Sigmoid colon (tissue), 7 donors: Measurements from ENCODE around the gene GJC2. TPM values are rescaled to one million over a fixed set of nuclear protein-coding genes. Genes with fewer than 3 reads are reported as not detected.
A peak's percentile ranks its signal among the peaks of the same experiment; 100 is the strongest.

Experiments
- DNase-seq: peaks from one replicate; pipeline ENCODE4 v3.0.0-alpha.2; 2019
- H3K27ac ChIP-seq, 4 donors: fragments of 200-600 bp; sonication (generic); one replicate each; pipeline ENCODE4 v1.5.1; 2016 to 2019; ENCODE audit warnings: mild to moderate bottlenecking in 1 of 4
- H3K27me3 ChIP-seq, 3 donors: fragments of 200-600 bp; sonication (generic); one replicate each; pipeline ENCODE4 v1.5.1; 2019; ENCODE audit warnings: mild to moderate bottlenecking in 1 of 3
- H3K36me3 ChIP-seq, 4 donors: fragments of 200-600 bp; sonication (generic); one replicate each; pipeline ENCODE4 v1.5.1; 2016 to 2019
- H3K4me1 ChIP-seq, 4 donors: fragments of 200-600 bp; sonication (generic); one replicate each; pipeline ENCODE4 v1.5.1; 2017 to 2019
- H3K4me3 ChIP-seq, 4 donors: fragments of 200-600 bp; sonication (generic); one replicate each; pipeline ENCODE4 v1.5.1; 2017 to 2019; ENCODE audit warnings: mild to moderate bottlenecking in 2 of 4, moderate library complexity in 1 of 4
- H3K9me3 ChIP-seq, 4 donors: fragments of 200-600 bp in 3 of 4; sonication (generic) in 3 of 4; one replicate each; pipeline versions ENCODE4 v1.5.1 to v1.6.1; 2013 to 2019
- CTCF ChIP-seq, 4 experiments: fragments of 450-650 bp in 3 of 4; fragments of 200-600 bp in 1 of 4; IDR thresholded peaks; one replicate each; pipeline ENCODE4 v1.5.1; 2016 to 2019; ENCODE audit warnings: antibody characterized with exemption in 4 of 4, mild to moderate bottlenecking in 3 of 4, moderate library complexity in 2 of 4
- EP300 ChIP-seq, 4 donors: sonication (generic); formaldehyde crosslinking; IDR thresholded peaks; one replicate each; pipeline ENCODE4 v1.6.1; 2017; ENCODE audit warnings: antibody characterized with exemption in 4 of 4
- POLR2A ChIP-seq, 2 donors: fragments of 450-650 bp; IDR thresholded peaks; one replicate each; pipeline ENCODE4 v1.6.1; 2016; ENCODE audit warnings: antibody characterized with exemption in 2 of 2, mild to moderate bottlenecking in 2 of 2, moderate library complexity in 2 of 2
- POLR2AphosphoS5 ChIP-seq, 4 donors: sonication (generic); formaldehyde crosslinking; IDR thresholded peaks; one replicate each; pipeline ENCODE4 v1.6.1; 2017; ENCODE audit warnings: antibody characterized with exemption in 4 of 4
- WGBS, 2 donors: extraction: QIAGEN DNeasy Blood & Tissue Kit; methylation state at CpG; one replicate each; pipeline ENCODE4 v1.1.7; 2013; 5-methylcytosine and 5-hydroxymethylcytosine counted together
- intact Hi-C: fragments of 100-400 bp; cut with DNase I; formaldehyde crosslinking; loops from one replicate; pipeline ENCODE4 v1.15.1; 2023
- polyA plus RNA-seq, 3 donors: library from polyadenylated mRNA; stranded (reverse); fragments of 200-250 nt; gene quantifications; one replicate each; pipeline ENCODE4 v1.2.3, GENCODE V29; 2013
- total RNA-seq, 4 donors: library from RNA; depleted of rRNA; stranded (reverse); fragments of >200 nt; gene quantifications; one replicate each; pipeline ENCODE4 v1.1.0, GENCODE V29; 2016
- donor health status: healthy with polysubstance abuse.
- donor health status: Bipolar disorder and iron deficiency.
- donor health status: healthy.

Gene GJC2
- total and polyA plus RNA-seq, 7 donors = 0.60 to 6.4 (median 4.3) TPM; not detected in 1

DNA sequence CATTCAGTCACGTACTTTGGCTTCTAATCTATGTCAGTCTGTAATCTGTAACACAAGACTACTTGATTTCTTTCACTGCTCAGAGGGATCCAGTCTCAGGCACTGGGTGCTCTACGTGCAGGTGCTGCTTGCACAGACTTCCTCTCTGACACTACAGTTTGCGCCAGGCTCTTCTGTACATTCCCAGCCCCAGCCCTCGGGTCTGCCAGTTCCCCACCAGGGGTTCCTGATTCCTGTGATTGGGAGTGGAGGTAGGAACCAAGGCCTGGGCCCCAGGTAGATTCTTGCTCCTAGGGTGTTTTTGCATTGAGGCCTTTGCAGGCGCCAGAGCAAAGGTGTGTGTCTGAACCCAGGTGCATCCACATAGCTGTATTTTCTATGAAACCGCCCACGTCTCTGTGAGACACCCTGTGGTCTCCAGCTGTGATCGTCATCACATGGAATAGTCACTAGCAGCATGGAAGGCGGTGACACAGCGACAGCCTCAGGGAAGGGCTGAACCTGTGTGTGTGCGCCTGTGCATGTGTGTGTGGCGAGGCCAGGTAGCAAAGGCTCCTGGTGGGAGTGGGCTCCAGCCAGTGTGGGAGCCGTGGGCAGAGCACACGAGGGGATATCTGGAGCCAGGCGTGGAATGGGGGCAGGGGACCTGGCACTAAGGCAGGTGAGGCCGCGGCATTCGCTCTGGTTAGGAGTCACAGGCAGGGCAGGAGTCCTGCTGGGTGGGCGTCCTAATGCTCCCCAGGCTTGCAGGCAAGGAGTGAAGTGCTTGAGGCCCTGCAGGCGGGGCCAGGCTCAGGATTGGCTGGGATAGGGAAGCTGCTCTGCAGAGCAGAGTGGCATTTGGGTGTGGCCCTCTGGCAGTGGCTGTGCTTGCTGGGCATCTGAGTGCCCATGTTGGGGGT, 5.2 kb downstream of the GJC2 start:
- DNase-seq = peak; percentile 56
- no peak overlapping the region for H3K4me3 ChIP-seq
- TF ChIP-seq POLR2A (IDR thresholded peaks at IDR 0.05) (no peak), EP300 (IDR thresholded peaks at IDR 0.05) (no peak), CTCF (IDR thresholded peaks at IDR 0.05) (no peak), POLR2AphosphoS5 (IDR thresholded peaks at IDR 0.05) (no peak)
- peaks cover 0 to 32% (median 26%) of the 10 kb centered on the region in 4 donors for H3K4me1 ChIP-seq
- peaks cover 0 to 4% (median 0%) of the 10 kb centered on the region in 3 donors for H3K27me3 ChIP-seq
- 75 to 79% methylated on average over 20 of the region's 20 CpGs for WGBS, 2 donors
- H3K9me3 ChIP-seq = no peaks in the 10 kb centered on the region
- H3K27ac ChIP-seq = no peak overlapping the region
- intact Hi-C loops = loop anchor here (1.0 kb wide), 1 partner anchor 9 kb away; no protein-coding TSS in a partner anchor
- no peaks in the 10 kb centered on the region for H3K36me3 ChIP-seq

- TF ChIP-seq POLR2A (IDR thresholded peaks at IDR 0.05) (no peak), CTCF (IDR thresholded peaks at IDR 0.05) (no peak), EP300 (IDR thresholded peaks at IDR 0.05) (no peak), POLR2AphosphoS5 (IDR thresholded peaks at IDR 0.05) (no peak)
- H3K4me1 ChIP-seq = peaks cover 0 to 23% (median 17%) of the 10 kb centered on the region in 4 donors
Observed at GRCh38 chr1:228155596-228156514, 6.1 kb downstream of the GJC2 start.

GRCh38 chr1:228156515-228156881, 6.8 kb downstream of the GJC2 start:
- Histone ChIP-seq H3K9me3 (no peaks in the 10 kb centered on the region), H3K27me3 (peaks cover 0 to 4% (median 0%) of the 10 kb centered on the region in 3 donors), H3K4me3 (no peak overlapping the region), H3K4me1 (peaks cover 0 to 17% (median 11%) of the 10 kb centered on the region in 4 donors), H3K27ac (no peak overlapping the region), H3K36me3 (no peaks in the 10 kb centered on the region)
- 47 to 76% methylated on average over 9 of the region's 9 CpGs for WGBS, 2 donors
- TF ChIP-seq EP300 (IDR thresholded peaks at IDR 0.05) = no peak
- TF ChIP-seq POLR2AphosphoS5 (IDR thresholded peaks at IDR 0.05) = no peak
- no peak for TF ChIP-seq CTCF (IDR thresholded peaks at IDR 0.05)
- no peak for TF ChIP-seq POLR2A (IDR thresholded peaks at IDR 0.05)
- intact Hi-C loops = no loop called here
- no peak for DNase-seq

More at GRCh38 chr1:228155596-228156514, 6.1 kb downstream of the GJC2 start:
- intact Hi-C loops = loop anchor here (1.0 kb wide), 1 partner anchor 8 kb away; no protein-coding TSS in a partner anchor
- Histone ChIP-seq H3K27me3 (peaks cover 0 to 4% (median 0%) of the 10 kb centered on the region in 3 donors), H3K36me3 (no peaks in the 10 kb centered on the region), H3K27ac (no peak overlapping the region), H3K4me3 (no peak overlapping the region), H3K9me3 (no peaks in the 10 kb centered on the region)
- peak; percentile 59 for DNase-seq
- 87% methylated on average over 16 of the region's 16 CpGs for WGBS, 2 donors

- peak; percentile 61 for DNase-seq
- Histone ChIP-seq H3K9me3 (no peaks in the 10 kb centered on the region), H3K27me3 (peaks cover 0 to 4% (median under 1%) of the 10 kb centered on the region in 3 donors), H3K4me1 (peaks cover 0 to 11% (median 4%) of the 10 kb centered on the region in 4 donors), H3K27ac (no peak overlapping the region), H3K36me3 (no peaks in the 10 kb centered on the region), H3K4me3 (no peak overlapping the region)
- TF ChIP-seq POLR2AphosphoS5 (IDR thresholded peaks at IDR 0.05) (no peak), EP300 (IDR thresholded peaks at IDR 0.05) (no peak), POLR2A (IDR thresholded peaks at IDR 0.05) (no peak), CTCF (IDR thresholded peaks at IDR 0.05) (no peak)
- WGBS, 2 donors = 60 to 75% methylated on average over 24 of the region's 24 CpGs
- intact Hi-C loops = no loop called here
Observed at GRCh38 chr1:228156941-228157728, 7.4 kb downstream of the GJC2 start.
